ENCODE data around the gene MYCL. TPM values are rescaled to one million over a fixed set of nuclear protein-coding genes. Genes with fewer than 3 reads are reported as not detected.
"Not testable (repeated sequence)": the region's sequence is repeated elsewhere in the genome, so short reads cannot be mapped to it uniquely, and the experiment has no call there.

MYCL gene
- total RNA-seq, 1 donor from 2014 or later, result 12.5 TPM

DNA sequence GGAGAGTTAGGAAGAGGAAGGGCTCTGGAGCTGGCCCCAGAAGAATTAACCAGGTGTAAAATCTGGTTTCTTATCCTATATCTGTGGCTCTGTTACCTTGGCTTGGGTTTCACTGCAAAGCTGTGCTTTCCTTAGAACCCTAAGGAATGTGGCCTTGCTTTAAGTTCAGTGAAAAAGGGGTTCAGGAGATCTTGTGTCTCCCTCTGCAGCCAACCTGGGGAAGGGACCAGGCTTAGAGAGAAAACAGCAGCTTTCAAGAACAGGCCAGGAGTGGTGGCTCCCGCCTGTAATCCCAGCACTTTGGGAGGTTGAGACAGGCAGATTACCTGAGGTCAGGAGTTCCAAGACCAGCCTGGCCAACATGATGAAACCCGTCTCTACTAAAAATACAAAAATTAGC lies 16.1 kb upstream of the MYCL start:
- no peak for DNase-seq (ENCODE audit: low spot score)

GRCh38 chr1:39915499-39916129 lies 13.9 kb upstream of the MYCL start:
- no peak for DNase-seq (ENCODE audit: low spot score)

DNA sequence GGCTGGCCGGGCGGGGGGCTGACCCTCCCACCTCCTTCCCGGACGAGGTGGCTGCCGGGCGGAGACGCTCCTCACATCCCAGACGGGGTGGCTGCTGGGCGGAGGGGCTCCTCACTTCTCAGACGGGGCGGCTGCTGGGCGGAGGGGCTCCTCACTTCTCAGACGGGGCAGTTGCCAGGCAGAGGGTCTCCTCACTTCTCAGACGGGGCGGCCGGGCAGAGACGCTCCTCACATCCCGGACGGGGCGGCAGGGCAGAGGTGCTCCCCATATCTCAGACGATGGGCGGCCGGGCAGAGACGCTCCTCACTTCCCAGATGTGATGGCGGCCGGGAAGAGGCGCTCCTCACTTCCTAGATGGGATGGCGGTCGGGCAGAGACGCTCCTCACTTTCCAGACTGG lies 11.4 kb upstream of the MYCL start:
- not testable (repeated sequence) for DNase-seq (ENCODE audit: low spot score)

GRCh38 chr1:39910263-39910662 lies 8.5 kb upstream of the MYCL start:
- no peak for DNase-seq (ENCODE audit: low spot score)

- DNase-seq (ENCODE audit: low spot score), result no peak
Measured at GRCh38 chr1:39908534-39908933, 6.8 kb upstream of the MYCL start.

- DNase-seq (ENCODE audit: low spot score), result no peak
Measured at GRCh38 chr1:39907528-39908453, 6.1 kb upstream of the MYCL start.

GRCh38 chr1:39905172-39905571 lies 3.5 kb upstream of the MYCL start:
- no peak for DNase-seq (ENCODE audit: low spot score)

DNA sequence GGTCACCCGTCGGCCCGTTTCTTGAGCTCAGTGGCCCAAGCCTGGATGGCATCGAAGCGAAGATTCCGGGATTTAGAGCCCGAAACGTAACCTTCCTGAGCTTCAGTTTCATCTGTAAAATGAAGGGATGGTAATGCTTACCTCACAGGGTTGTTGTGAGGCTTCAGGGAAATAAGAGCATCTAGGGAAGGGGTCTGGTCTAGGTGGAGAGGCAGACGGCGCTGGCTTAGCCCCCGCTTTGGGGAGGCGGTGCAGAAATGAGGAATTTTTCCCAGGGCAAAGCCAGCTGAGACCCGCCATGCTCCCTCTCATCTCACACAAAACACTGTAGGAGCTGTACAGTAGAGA lies 717 bp upstream of the MYCL start:
- DNase-seq (ENCODE audit: low spot score), result no peak

DNA sequence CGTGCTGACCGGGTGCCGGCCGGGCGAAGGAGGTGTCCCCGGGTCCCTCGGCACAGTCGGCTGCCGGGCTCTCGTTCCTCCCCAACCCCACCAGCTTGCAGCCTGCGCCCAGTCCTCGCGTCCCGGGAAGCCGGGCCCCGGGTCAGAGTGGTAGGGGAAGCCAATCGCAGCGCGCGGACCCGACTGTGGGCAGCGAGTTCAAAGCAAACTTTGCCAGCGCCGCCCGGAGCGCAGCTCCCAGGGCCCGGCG lies 328 bp downstream of the MYCL start:
- DNase-seq (ENCODE audit: low spot score), result peak; percentile 31

DNA sequence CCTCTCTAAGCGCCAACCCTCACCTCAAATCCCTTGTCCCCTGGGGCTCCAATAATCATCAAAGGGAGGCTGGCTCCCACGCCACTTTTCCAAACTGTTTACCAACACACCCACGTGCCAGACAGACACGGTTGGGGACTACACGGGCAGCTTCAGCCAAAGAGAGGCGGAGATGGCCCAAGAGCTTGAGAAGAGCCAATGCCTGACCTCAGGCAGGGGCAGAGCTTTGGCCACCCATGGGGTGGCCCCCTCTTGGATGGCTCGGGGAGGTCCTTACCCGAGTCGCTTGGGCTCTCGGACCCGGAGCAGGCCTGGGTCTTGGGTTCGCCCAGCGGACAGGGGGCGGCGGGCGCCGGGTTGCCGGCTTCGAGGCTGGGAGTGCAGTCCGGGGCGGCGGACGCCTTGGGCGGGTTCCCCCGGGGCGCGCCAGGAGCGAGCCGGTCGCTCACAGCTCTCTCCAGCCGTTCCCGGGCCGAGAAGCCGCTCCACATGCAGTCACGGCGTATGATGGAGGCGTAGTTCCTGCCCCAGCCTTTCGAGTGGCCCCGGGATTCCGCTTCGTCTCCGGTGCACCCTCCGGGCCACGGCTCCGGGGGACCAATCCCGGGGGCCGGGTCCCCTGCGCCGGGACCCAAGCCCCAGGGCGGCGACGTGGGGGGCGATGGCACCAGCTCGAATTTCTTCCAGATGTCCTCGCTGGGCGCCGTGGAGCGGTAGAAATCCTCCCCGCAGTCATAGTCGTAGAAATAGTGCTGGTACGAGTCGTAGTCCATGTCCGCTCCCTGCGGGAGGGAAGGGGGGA lies 854 bp downstream of the MYCL start:
- peak; percentile 28 for DNase-seq (ENCODE audit: low spot score)

GRCh38 chr1:39899611-39900538 lies 1.8 kb downstream of the MYCL start:
- no peak for DNase-seq (ENCODE audit: low spot score)

- peak; percentile 72 for DNase-seq (ENCODE audit: low spot score)
Measured at GRCh38 chr1:39898648-39899603, 2.8 kb downstream of the MYCL start.

DNA sequence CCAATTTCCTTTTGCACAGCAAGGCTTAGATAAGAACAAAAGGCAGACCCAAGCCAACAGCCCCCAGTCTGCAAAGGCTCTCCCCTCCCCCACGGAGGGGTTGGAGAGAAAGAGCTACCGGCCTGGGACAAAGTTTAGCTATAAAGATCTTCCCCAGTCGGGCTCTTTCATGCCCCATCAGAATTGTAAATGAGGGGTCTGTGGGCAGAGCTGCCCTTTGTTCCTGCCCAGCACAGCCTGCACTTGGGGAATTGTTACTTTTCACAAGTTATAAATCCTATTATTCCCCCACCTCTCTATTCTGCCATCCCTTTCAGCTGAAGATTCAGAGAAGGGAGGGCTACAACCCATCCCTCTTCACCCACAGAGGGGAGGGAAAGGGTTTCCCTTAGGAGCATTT lies 3.5 kb downstream of the MYCL start:
- DNase-seq (ENCODE audit: low spot score), result no peak

DNA sequence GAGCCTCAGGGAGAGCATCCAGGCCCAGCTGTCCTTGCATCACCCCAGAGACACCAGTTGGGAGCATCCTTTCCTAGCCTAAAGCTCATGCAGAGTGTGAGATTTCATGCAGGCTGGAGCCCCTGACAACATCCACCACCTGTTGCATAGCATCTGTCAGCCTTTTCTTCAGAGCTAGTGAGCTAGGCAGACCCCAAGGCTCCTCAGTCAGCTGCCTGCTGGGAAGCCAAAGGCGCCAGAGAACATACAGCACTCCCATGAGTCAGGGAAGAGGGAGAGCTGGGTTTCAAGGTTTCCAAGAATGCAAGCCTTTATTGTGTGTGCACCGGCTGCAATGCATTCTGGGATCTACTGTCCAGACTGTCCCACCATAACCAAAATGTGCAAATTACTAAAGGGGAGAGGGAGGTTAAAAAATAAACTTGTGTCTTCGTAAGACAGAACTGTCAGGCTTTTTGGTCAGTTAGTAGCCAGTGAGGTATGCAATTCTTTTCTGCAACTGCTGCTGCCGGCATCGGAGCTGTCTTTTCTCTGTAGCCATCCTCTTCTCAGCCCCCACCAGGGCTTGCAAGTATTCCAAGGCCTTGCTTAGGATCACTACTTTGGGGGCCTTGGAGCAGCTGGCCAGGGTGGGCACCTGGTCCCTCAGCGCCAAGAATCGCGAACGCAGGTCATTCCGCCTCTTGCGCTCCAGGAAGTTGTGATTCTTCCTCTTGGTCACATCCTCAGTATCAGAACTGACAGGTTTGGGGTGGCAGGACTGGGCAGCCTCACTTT lies 4.6 kb downstream of the MYCL start:
- peak; percentile 50 for DNase-seq (ENCODE audit: low spot score)

- no peak for DNase-seq (ENCODE audit: low spot score)
Measured at GRCh38 chr1:39895731-39896480, 5.8 kb downstream of the MYCL start.

DNA sequence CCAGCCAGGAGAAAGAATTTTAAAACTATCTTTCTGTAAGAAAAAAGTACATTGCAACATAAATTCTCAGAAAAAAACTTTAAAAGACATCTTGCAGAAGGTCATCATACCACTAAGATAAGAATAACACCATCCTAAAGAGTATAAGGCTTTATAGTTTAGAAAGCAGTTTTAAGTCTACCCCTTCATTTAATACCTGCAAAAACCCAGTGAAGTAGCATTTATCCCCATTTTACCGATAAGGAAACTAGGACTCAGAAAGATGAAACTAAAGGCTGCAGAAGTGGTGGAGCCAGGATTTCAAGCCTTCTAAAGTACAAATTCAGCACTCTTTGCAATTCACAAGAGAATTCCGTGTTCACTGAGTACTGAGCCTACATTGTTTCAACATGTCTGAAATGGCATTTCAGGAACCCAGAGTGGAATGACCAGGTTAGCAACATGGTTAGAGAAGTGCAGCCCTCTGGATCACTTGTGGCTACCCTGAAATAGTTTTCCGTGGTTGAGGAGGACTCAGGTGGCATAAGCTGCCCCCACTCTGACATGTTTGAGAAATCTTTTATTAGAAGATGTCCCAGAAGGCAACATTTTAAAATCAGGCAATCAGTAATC lies 6.7 kb downstream of the MYCL start:
- DNase-seq (ENCODE audit: low spot score), result peak; percentile 95

GRCh38 chr1:39892601-39893595 lies 8.8 kb downstream of the MYCL start:
- peak; percentile 80 for DNase-seq (ENCODE audit: low spot score)

Data from umbilical cord (tissue), 2 donors.